Naive thymus-derived CD4-positive, alpha-beta T cell (primary cell): ENCODE measurements around the gene SMG1. TPM values are rescaled to one million over a fixed set of nuclear protein-coding genes. Genes with fewer than 3 reads are reported as not detected.

Experiments used
- polyA plus RNA-seq, 2 donors: library from polyadenylated mRNA; unstranded; fragments of 300-500 nt; fragmentation: Illumina TruSeq; gene quantifications; one replicate each; pipeline ENCODE4 v1.2.3, GENCODE V29; 2021
- total RNA-seq, 6 experiments: library from RNA in 5 of 6; stranded (reverse) in 5 of 6; gene quantifications; 1 replicate in 5 of 6; 2 replicates in 1 of 6; pipeline ENCODE4 v1.2.3 and lab custom pipeline; 2021 to 2026

Gene SMG1
- total and polyA plus RNA-seq, 7 experiments from 2014 or later, result 16.0 to 181 (median 158) TPM

Other genes with a start within 250 kb of the SMG1 start
- 1,000 to 10,000 TPM; 2,060 to 3,897 (median 3,815) TPM for gene RPS15A, start 136.1 kb downstream of the SMG1 start, total RNA-seq
- 1,000 to 10,000 TPM; 4,571 to 5,300 TPM for gene RPS15A, start 136.1 kb downstream of the SMG1 start, polyA plus RNA-seq
- gene ARL6IP1, start 124.9 kb downstream of the SMG1 start, total RNA-seq, result 100 to 1,000 TPM in 2 of 5 experiments, 10 to 100 TPM in 3; 82.9 to 208 (median 94.4) TPM
- gene ARL6IP1, start 124.9 kb downstream of the SMG1 start, polyA plus RNA-seq, result 100 to 1,000 TPM; 174 to 182 TPM
- under 1 TPM in 1 of 5 experiments, not detected in 4; 0.07 TPM for gene TMC7, start 57.5 kb upstream of the SMG1 start, total RNA-seq
- gene TMC7, start 57.5 kb upstream of the SMG1 start, polyA plus RNA-seq, result not detected
- gene COQ7, start 141.2 kb upstream of the SMG1 start, total RNA-seq, result 10 to 100 TPM; 16.7 to 20.4 (median 17.5) TPM
- gene COQ7, start 141.2 kb upstream of the SMG1 start, polyA plus RNA-seq, result 10 to 100 TPM; 19.3 to 19.5 TPM
- gene ITPRIPL2, start 187.6 kb upstream of the SMG1 start, total RNA-seq, result 10 to 100 TPM in 1 of 5 experiments, 1 to 10 TPM in 1, under 1 TPM in 3; 0.49 to 14.3 (median 0.64) TPM
- not detected for gene ITPRIPL2, start 187.6 kb upstream of the SMG1 start, polyA plus RNA-seq
- gene SYT17, start 241.8 kb upstream of the SMG1 start, total RNA-seq, result 1 to 10 TPM in 1 of 5 experiments, under 1 TPM in 2, not detected in 2; 0.08 to 3.6 (median 0.24) TPM
- not detected for gene SYT17, start 241.8 kb upstream of the SMG1 start, polyA plus RNA-seq